HepG2 (cell line): ENCODE measurements around the gene ZFPM1. TPM values are rescaled to one million over a fixed set of nuclear protein-coding genes. Genes with fewer than 3 reads are reported as not detected.

Experiments
- ATF2 ChIP-seq: sonication (generic); formaldehyde crosslinking; IDR thresholded peaks from 2 replicates; pipeline ENCODE4 v1.4.0; 2020; ENCODE audit warnings: missing genetic modification reagents
- ESRRA ChIP-seq: sonication (generic); formaldehyde crosslinking; IDR thresholded peaks from 2 replicates; pipeline ENCODE4 v1.5.1; 2020; ENCODE audit warnings: mild to moderate bottlenecking, low read depth, missing genetic modification reagents
- HES4 ChIP-seq: sonication (generic); formaldehyde crosslinking; IDR thresholded peaks from 2 replicates; pipeline ENCODE4 v1.9.0; 2021; ENCODE audit warnings: mild to moderate bottlenecking, missing genetic modification reagents, borderline replicate concordance
- MXD4 ChIP-seq: IDR thresholded peaks from 2 replicates; pipeline ENCODE4 v1.6.1; 2016; ENCODE audit warnings: mild to moderate bottlenecking, missing biosample characterization, missing genetic modification reagents
- REST ChIP-seq, 2 experiments: IDR thresholded peaks; 2 replicates each; pipeline ENCODE4 v1.6.1; 2011 to 2012; ENCODE audit warnings: low read length in 2 of 2, borderline replicate concordance in 1 of 2, low read depth in 1 of 2, mild to moderate bottlenecking in 1 of 2, moderate library complexity in 1 of 2
- SIX1 ChIP-seq: sonication (generic); formaldehyde crosslinking; IDR thresholded peaks from 2 replicates; pipeline ENCODE4 v1.4.0; 2020; ENCODE audit warnings: missing genetic modification reagents, borderline replicate concordance
- SMC3 ChIP-seq: IDR thresholded peaks from 2 replicates; pipeline ENCODE4 v1.6.1; 2011; ENCODE audit warnings: low read length, improper control_type of control experiment
- SOX13 ChIP-seq, 3 experiments: fragments of 450-650 bp in 1 of 3; sonication (generic) in 1 of 3; formaldehyde crosslinking in 1 of 3; IDR thresholded peaks in 2 of 3; conservative IDR thresholded peaks in 1 of 3; 2 replicates each; pipeline versions ENCODE4 v1.5.0 to v1.6.1; 2016 to 2020; ENCODE audit warnings: antibody characterized with exemption in 1 of 3, mild to moderate bottlenecking in 1 of 3, missing compliant biosample characterization in 1 of 3, missing genetic modification reagents in 1 of 3, moderate library complexity in 1 of 3
- TFDP1 ChIP-seq: IDR thresholded peaks from 2 replicates; pipeline ENCODE4 v1.6.1; 2016; ENCODE audit warnings: missing compliant biosample characterization, missing genetic modification reagents, borderline replicate concordance
- XRCC5 ChIP-seq: fragments of 200-400 bp; formaldehyde crosslinking; optimal IDR thresholded peaks from 2 replicates; pipeline ENCODE3; 2017; ENCODE audit warnings: mild to moderate bottlenecking, low read length
- ZNF180 ChIP-seq: sonication (generic); formaldehyde crosslinking; IDR thresholded peaks from 2 replicates; pipeline ENCODE4 v1.4.0; 2020; ENCODE audit warnings: low read depth, missing genetic modification reagents, borderline replicate concordance
- ZNF263 ChIP-seq: sonication (generic); formaldehyde crosslinking; IDR thresholded peaks from 2 replicates; pipeline ENCODE4 v1.4.0; 2020; ENCODE audit warnings: missing genetic modification reagents
- ZNF329 ChIP-seq: sonication (generic); formaldehyde crosslinking; IDR thresholded peaks from 2 replicates; pipeline ENCODE4 v1.9.0; 2021; ENCODE audit warnings: low read depth, mild to moderate bottlenecking, missing genetic modification reagents
- ZNF552 ChIP-seq: sonication (generic); formaldehyde crosslinking; IDR thresholded peaks from 2 replicates; pipeline ENCODE4 v1.9.0; 2022; ENCODE audit warnings: missing genetic modification reagents, mild to moderate bottlenecking, borderline replicate concordance
- ZNF563 ChIP-seq: sonication (generic); formaldehyde crosslinking; IDR thresholded peaks from 2 replicates; pipeline ENCODE4 v1.8.0; 2022; ENCODE audit warnings: mild to moderate bottlenecking, moderate library complexity, missing genetic modification reagents
- ZNF747 ChIP-seq: sonication (generic); formaldehyde crosslinking; IDR thresholded peaks from 2 replicates; pipeline ENCODE4 v1.8.1; 2023; ENCODE audit warnings: missing genetic modification reagents, mild to moderate bottlenecking, borderline replicate concordance
- ZNF788 ChIP-seq: sonication (generic); formaldehyde crosslinking; IDR thresholded peaks from 2 replicates; pipeline ENCODE4 v1.5.0; 2020; ENCODE audit warnings: mild to moderate bottlenecking, missing genetic modification reagents, borderline replicate concordance
- ZNF839 ChIP-seq: sonication (generic); formaldehyde crosslinking; IDR thresholded peaks from 2 replicates; pipeline ENCODE4 v1.4.0; 2020; ENCODE audit warnings: missing genetic modification reagents, mild to moderate bottlenecking, borderline replicate concordance
- ZZZ3 ChIP-seq: sonication (generic); formaldehyde crosslinking; IDR thresholded peaks from 2 replicates; pipeline ENCODE4 v1.4.0; 2020; ENCODE audit warnings: missing genetic modification reagents, mild to moderate bottlenecking, borderline replicate concordance
- polyA plus RNA-seq, 8 experiments: library from polyadenylated mRNA; depleted of rRNA in 3 of 8; stranded (reverse) in 7 of 8; unstranded in 1 of 8; fragments of >200 nt; fragmentation: Illumina TruSeq in 4 of 8; extraction: Trizol in 4 of 8; gene quantifications; 2 replicates each; pipeline versions ENCODE4 v1.2.1 to v1.2.3, GENCODE V29; 2011 to 2016; ENCODE audit warnings: low read depth in 4 of 8, missing spikeins in 1 of 8, mixed read lengths in 1 of 8; ENCODE audit not compliant: insufficient read depth in 1 of 8
- total RNA-seq, 5 experiments: library from RNA; depleted of rRNA; stranded (reverse); fragments of >200 nt; fragmentation: Illumina TruSeq; extraction: Trizol; gene quantifications; 2 replicates each; pipeline ENCODE4 v1.2.3, GENCODE V29; 2016; ENCODE audit warnings: low read depth in 1 of 5

The ZFPM1 gene
- total and polyA plus RNA-seq, 2 of the 13 experiments (the other 11 are each of a cell fraction or from before 2014, with no cell fraction given) = 1.3 to 3.8 TPM

- TF ChIP-seq SIX1 (CRISPR knock-in tag) = no peak
- peak; percentile 48; the same call in 1 of the 2 replicates for TF ChIP-seq ZNF563 (CRISPR knock-in tag)
- TF ChIP-seq ZNF552 (CRISPR knock-in tag) = 0 out of 2 replicates have a peak, but pooled peaks have one; percentile 51
- TF ChIP-seq SMC3 = peak; percentile 89; the same call in 1 of the 2 replicates
- peak; percentile 60; the same call in 1 of the 2 replicates for TF ChIP-seq ZNF263
- TF ChIP-seq ZNF180 = 0 out of 2 replicates have a peak, but pooled peaks have one; percentile 31
- peak; percentile 72; the same call in 1 of the 2 replicates for TF ChIP-seq MXD4 (CRISPR knock-in tag)
- TF ChIP-seq ESRRA (CRISPR knock-in tag) = no peak
- peak; percentile 70 for TF ChIP-seq HES4 (CRISPR knock-in tag)
- no peak for TF ChIP-seq ZNF329 (CRISPR knock-in tag)
- TF ChIP-seq XRCC5 = peak; percentile 90
- TF ChIP-seq ZZZ3 (CRISPR knock-in tag) = no peak
- TF ChIP-seq SOX13 (IDR thresholded peaks at IDR 0.05) = no peak
- peak in 1 of 2 experiments; percentile 19; a peak in 1 of 4 replicates for TF ChIP-seq SOX13 (CRISPR knock-in tag; conservative IDR thresholded peaks at IDR 0.05 in 1 of 2, IDR thresholded peaks at IDR 0.05 in 1 of 2)
- peak; percentile 80; the same call in 1 of the 2 replicates for TF ChIP-seq ZNF747 (CRISPR knock-in tag)
- peak; percentile 40; the same call in 1 of the 2 replicates for TF ChIP-seq ATF2
- TF ChIP-seq ZNF839 = 0 out of 2 replicates have a peak, but pooled peaks have one; percentile 11
- no peak for TF ChIP-seq TFDP1
- no peak for TF ChIP-seq REST (IDR thresholded peaks at IDR 0.05; ENCODE audit: borderline replicate concordance in 1 of 2, low read depth in 1 of 2, low read length in 2 of 2)
- TF ChIP-seq ZNF788 = peak; percentile 52; the same call in 1 of the 2 replicates
Observed at GRCh38 chr16:88442727-88443576, 10.1 kb upstream of the ZFPM1 start (continued).
